SIG-M5 treated with dmso at 0.1 percent for 504 hours (cell line): ENCODE results near the gene TBX10.
A peak's percentile ranks its signal among the peaks of the same experiment; 100 is the strongest.
"Not testable (repeated sequence)": the region's sequence is repeated elsewhere in the genome, so short reads cannot be mapped to it uniquely, and the experiment has no call there.

Experiments used
- DNase-seq: peaks from one replicate; lab custom pipeline; 2025; ENCODE audit not compliant: unreplicated experiment; lab: John Stamatoyannopoulos, UW

TBX10 gene

GRCh38 chr11:67632175-67632981, 7.2 kb downstream of the TBX10 start:
- no peak for DNase-seq

- DNase-seq: no peak
Observed at GRCh38 chr11:67631853-67632174, 7.7 kb downstream of the TBX10 start.

GRCh38 chr11:67631411-67631810, 8.2 kb downstream of the TBX10 start:
- no peak for DNase-seq

- DNase-seq: no peak
Observed at GRCh38 chr11:67630943-67631331, 8.6 kb downstream of the TBX10 start.

GRCh38 chr11:67630228-67630942, 9.2 kb downstream of the TBX10 start:
- peak; percentile 97 for DNase-seq

- peak; percentile 79 for DNase-seq
Observed at GRCh38 chr11:67629386-67630227, 10.0 kb downstream of the TBX10 start, which contains the start of gene NUDT8. Gene NUDT8 (minus strand): TSS chr11:67629937. CDS start chr11:67629911, 26 bp downstream.

- no peak for DNase-seq
Observed at GRCh38 chr11:67628710-67629385, 10.7 kb downstream of the TBX10 start.

GRCh38 chr11:67627812-67628624, 11.5 kb downstream of the TBX10 start:
- DNase-seq: no peak

GRCh38 chr11:67627441-67627811, 12.1 kb downstream of the TBX10 start:
- DNase-seq: no peak

- no peak for DNase-seq
Observed at GRCh38 chr11:67626970-67627369, 12.6 kb downstream of the TBX10 start.

GRCh38 chr11:67626131-67626833, 13.3 kb downstream of the TBX10 start:
- not testable (repeated sequence) for DNase-seq

GRCh38 chr11:67623795-67624194, 15.8 kb downstream of the TBX10 start:
- DNase-seq: not testable (repeated sequence)

GRCh38 chr11:67622905-67623304, 16.7 kb downstream of the TBX10 start:
- DNase-seq: not testable (repeated sequence)

GRCh38 chr11:67621928-67622327, 17.6 kb downstream of the TBX10 start:
- not testable (repeated sequence) for DNase-seq

GRCh38 chr11:67620621-67621020, 18.9 kb downstream of the TBX10 start:
- DNase-seq: not testable (repeated sequence)

- not testable (repeated sequence) for DNase-seq
Observed at GRCh38 chr11:67619683-67620618, 19.6 kb downstream of the TBX10 start.

- not testable (repeated sequence) for DNase-seq
Observed at GRCh38 chr11:67618901-67619659, 20.5 kb downstream of the TBX10 start.
